Chondrocyte (in vitro differentiated cells): ENCODE measurements around the gene BLOC1S5. TPM values are rescaled to one million over a fixed set of nuclear protein-coding genes. Genes with fewer than 3 reads are reported as not detected.

ENCODE experiments used
- DNase-seq: peaks from one replicate; pipeline ENCODE4 v3.0.0; 2021; ENCODE audit warnings: mixed read lengths, low spot score
- H3K27ac Mint-ChIP-seq: one replicate; pipeline ENCODE4 v1.8.0; 2021; ENCODE audit warnings: mild to moderate bottlenecking, moderate library complexity, mixed read lengths; ENCODE audit not compliant: unreplicated experiment
- H3K27me3 Mint-ChIP-seq: 2 replicates; pipeline ENCODE4 v1.8.0; 2021; ENCODE audit warnings: low read depth, mixed read lengths
- H3K36me3 Mint-ChIP-seq: 2 replicates; pipeline ENCODE4 v1.8.0; 2021; ENCODE audit warnings: low read depth, mixed read lengths
- H3K4me1 Mint-ChIP-seq: 2 replicates; pipeline ENCODE4 v1.8.0; 2021; ENCODE audit warnings: low read depth, mild to moderate bottlenecking, mixed read lengths
- H3K4me3 Mint-ChIP-seq: one replicate; pipeline ENCODE4 v1.8.0; 2021; ENCODE audit warnings: mild to moderate bottlenecking, moderate library complexity, mixed read lengths; ENCODE audit not compliant: unreplicated experiment
- H3K9me3 Mint-ChIP-seq: 2 replicates; pipeline ENCODE4 v1.8.0; 2021; ENCODE audit warnings: low read depth, mixed read lengths
- total RNA-seq: library from RNA; stranded (reverse); gene quantifications from 3 replicates; pipeline ENCODE4 v1.2.1, GENCODE V29; 2021
- TF ChIP-seq, protein P1 (sequence below): fragments of 200-600 bp; sonication (generic); IDR thresholded peaks from 2 replicates; pipeline ENCODE4 v1.5.0; 2021; ENCODE audit warnings: antibody characterized with exemption, mild to moderate bottlenecking, moderate library complexity

BLOC1S5 gene
- total RNA-seq, 1 donor from 2014 or later = 9.4 TPM

DNA sequence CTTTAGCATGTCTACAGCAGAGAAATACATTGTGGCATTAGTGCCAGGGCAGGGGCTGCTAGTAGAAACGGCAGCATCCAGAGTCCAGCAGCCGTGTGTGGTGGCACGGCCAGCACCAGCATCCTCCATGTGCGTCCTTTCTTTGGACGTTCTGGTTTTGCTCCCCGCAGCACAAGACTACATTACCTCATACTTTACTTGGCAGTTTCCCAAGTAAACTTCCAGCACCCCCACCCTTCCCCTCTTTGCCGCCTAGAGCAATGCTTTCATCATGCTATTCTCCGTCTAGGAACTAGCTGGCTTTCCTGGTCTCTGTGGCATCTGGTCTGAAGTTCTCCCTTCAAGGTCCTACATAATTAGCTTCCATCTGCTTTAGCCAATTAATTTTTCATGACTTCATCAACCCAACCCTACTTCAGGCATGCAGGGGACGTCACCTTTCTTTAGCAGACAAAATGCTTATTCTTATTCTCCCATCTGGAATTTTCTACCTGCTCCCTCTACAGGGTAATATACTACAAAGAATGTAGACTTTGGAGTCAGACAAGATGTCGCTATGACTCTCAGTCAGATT lies 67.6 kb downstream of the BLOC1S5 start:
- DNase-seq = no peak
- H3K4me3 Mint-ChIP-seq = no peak overlapping the region
- TF ChIP-seq, protein P1, sequence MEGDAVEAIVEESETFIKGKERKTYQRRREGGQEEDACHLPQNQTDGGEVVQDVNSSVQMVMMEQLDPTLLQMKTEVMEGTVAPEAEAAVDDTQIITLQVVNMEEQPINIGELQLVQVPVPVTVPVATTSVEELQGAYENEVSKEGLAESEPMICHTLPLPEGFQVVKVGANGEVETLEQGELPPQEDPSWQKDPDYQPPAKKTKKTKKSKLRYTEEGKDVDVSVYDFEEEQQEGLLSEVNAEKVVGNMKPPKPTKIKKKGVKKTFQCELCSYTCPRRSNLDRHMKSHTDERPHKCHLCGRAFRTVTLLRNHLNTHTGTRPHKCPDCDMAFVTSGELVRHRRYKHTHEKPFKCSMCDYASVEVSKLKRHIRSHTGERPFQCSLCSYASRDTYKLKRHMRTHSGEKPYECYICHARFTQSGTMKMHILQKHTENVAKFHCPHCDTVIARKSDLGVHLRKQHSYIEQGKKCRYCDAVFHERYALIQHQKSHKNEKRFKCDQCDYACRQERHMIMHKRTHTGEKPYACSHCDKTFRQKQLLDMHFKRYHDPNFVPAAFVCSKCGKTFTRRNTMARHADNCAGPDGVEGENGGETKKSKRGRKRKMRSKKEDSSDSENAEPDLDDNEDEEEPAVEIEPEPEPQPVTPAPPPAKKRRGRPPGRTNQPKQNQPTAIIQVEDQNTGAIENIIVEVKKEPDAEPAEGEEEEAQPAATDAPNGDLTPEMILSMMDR = no peak
- H3K27me3 Mint-ChIP-seq = no peaks in the 10 kb centered on the region
- H3K9me3 Mint-ChIP-seq = no peaks in the 10 kb centered on the region
- H3K4me1 Mint-ChIP-seq = peaks cover 31% of the 10 kb centered on the region
- H3K36me3 Mint-ChIP-seq = peaks cover 2% of the 10 kb centered on the region
- H3K27ac Mint-ChIP-seq = peak overlapping the region; percentile 60

DNA sequence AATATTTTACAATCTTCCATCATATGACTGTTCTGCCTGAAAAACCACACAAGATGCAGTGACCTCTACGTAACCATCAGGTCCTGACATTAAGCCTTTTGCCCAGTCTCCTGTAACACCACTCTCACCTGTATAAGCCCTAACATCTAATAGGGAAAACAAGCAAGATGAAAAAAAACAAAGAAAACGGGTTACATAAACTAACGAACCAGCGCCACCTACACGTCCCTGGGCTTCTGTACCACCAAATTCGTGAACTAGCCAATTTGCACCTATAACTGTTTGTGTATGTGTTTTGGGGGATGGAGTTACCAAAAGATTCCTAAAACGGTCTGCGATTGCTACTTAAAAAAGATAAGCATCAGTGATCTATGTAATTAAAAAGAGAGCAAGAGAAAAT lies 70.2 kb downstream of the BLOC1S5 start:
- Mint-ChIP-seq H3K27me3 (no peaks in the 10 kb centered on the region), H3K36me3 (no peaks in the 10 kb centered on the region), H3K9me3 (no peaks in the 10 kb centered on the region), H3K4me3 (no peak overlapping the region), H3K27ac (no peak overlapping the region), H3K4me1 (peaks cover 23% of the 10 kb centered on the region)
- TF ChIP-seq, protein P1 = no peak
- DNase-seq = no peak

DNA sequence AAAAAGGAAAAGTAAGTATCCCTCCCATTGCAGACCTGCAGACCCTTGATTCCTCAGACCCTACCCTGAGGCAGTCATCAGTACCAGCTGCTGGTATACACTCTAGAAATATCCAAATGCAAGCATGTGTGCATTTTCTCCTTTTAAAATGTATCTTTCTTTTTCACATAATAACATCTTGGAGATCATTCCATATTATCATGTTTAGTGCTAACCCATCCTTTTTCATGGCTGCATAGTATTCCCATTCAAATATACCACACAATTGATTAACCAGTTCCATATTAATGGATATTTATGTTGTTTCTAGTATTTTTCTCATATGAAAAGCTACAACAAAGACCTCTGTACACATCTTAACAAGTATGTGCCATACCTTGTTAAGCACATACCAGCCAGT lies 70.8 kb downstream of the BLOC1S5 start:
- no peak overlapping the region for H3K4me3 Mint-ChIP-seq
- DNase-seq = no peak
- no peaks in the 10 kb centered on the region for H3K36me3 Mint-ChIP-seq
- H3K27me3 Mint-ChIP-seq = no peaks in the 10 kb centered on the region
- no peaks in the 10 kb centered on the region for H3K9me3 Mint-ChIP-seq
- H3K27ac Mint-ChIP-seq = no peak overlapping the region
- peaks cover 23% of the 10 kb centered on the region for H3K4me1 Mint-ChIP-seq
- TF ChIP-seq, protein P1 = no peak

DNA sequence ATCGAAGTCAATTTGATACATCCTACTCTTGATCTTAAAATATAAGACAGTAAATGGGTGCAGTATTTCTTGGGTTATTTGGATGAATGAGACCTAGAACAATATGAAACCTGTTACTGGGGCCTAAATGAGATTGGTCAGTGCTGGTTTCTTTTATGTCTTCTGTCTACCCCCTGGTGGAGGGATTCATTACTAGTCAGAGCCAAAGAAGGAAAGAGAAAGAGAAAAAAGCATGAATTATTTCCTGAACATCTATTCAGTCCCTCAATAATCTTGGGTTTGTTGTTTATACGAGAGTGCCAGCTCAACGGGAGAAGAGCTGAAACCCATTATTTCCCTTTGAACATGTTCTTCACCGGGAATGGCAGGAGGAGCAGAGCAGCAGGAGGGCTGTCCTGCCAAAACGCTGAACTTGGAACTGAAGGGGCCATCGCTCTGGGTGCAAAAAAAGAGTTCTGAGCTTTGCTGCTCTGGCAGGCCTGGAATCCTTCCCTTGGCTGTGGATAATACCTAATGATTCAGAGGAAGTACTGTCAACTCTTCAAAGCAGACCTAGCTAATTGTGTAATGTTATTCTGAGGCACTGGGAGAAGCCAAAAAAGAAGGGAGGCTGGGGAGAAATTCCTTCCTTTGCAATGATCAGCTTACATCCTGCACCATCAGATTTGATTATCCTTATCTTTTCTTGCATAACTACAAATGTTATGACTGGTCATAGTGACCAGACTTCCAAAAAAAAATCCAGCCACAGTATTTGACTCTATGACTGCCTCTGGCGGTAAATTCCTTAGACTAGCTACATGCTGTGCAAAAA lies 72.0 kb downstream of the BLOC1S5 start:
- TF ChIP-seq, protein P1 = peak; percentile 77
- H3K4me1 Mint-ChIP-seq = peaks cover 22% of the 10 kb centered on the region
- DNase-seq = no peak
- H3K36me3 Mint-ChIP-seq = no peaks in the 10 kb centered on the region
- H3K4me3 Mint-ChIP-seq = peak overlapping the region; percentile 26
- H3K27ac Mint-ChIP-seq = peak overlapping the region; percentile 55
- H3K27me3 Mint-ChIP-seq = no peaks in the 10 kb centered on the region
- no peaks in the 10 kb centered on the region for H3K9me3 Mint-ChIP-seq

DNA sequence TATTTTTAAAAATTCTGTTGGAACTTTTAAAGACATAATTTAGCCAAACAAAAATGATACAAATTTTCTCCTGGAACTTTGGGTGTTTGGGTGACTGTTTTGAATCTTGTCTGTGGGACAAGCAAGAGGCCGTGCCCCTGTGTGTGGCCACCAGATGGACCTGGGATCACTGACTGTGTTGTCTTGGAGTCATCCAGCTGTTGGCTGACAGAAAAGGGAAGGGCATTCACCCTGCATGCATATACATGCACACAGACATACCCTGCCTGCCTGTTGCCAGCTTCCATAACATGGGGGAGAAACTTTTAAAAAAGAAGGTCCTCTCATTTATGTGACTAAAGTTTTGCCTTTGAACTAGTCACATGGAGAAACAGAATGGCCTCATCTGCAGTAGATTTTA lies 72.7 kb downstream of the BLOC1S5 start:
- H3K27me3 Mint-ChIP-seq = no peaks in the 10 kb centered on the region
- H3K9me3 Mint-ChIP-seq = no peaks in the 10 kb centered on the region
- peaks cover 16% of the 10 kb centered on the region for H3K4me1 Mint-ChIP-seq
- DNase-seq = no peak
- peaks cover 2% of the 10 kb centered on the region for H3K36me3 Mint-ChIP-seq
- TF ChIP-seq, protein P1 = no peak
- H3K27ac Mint-ChIP-seq = no peak overlapping the region
- H3K4me3 Mint-ChIP-seq = no peak overlapping the region
